GM18867 (cell line): Measurements from ENCODE around the gene TMBIM4.

Experiments used
- ATAC-seq: cut with Tn5 transposase; IDR thresholded peaks from one replicate; pipeline ENCODE4 v1.9.1; 2021; ENCODE audit warnings: mild to moderate bottlenecking, moderate library complexity; ENCODE audit not compliant: unreplicated experiment

TMBIM4 gene

GRCh38 chr12:66103016-66103913, 66.5 kb downstream of the TMBIM4 start:
- ATAC-seq, result no peak

- peak; percentile 67 for ATAC-seq
These were observed 77.1 kb downstream of the TMBIM4 start for GRCh38 chr12:66092559-66093269.

- ATAC-seq, result no peak
These were observed 79.6 kb downstream of the TMBIM4 start for GRCh38 chr12:66090157-66090556.

- ATAC-seq, result peak; percentile 84
These were observed 82.3 kb downstream of the TMBIM4 start for GRCh38 chr12:66087365-66087943.

GRCh38 chr12:66085998-66086397, 83.8 kb downstream of the TMBIM4 start:
- ATAC-seq, result no peak
